ENCODE data around the gene SBNO1.

The SBNO1 gene

DNA sequence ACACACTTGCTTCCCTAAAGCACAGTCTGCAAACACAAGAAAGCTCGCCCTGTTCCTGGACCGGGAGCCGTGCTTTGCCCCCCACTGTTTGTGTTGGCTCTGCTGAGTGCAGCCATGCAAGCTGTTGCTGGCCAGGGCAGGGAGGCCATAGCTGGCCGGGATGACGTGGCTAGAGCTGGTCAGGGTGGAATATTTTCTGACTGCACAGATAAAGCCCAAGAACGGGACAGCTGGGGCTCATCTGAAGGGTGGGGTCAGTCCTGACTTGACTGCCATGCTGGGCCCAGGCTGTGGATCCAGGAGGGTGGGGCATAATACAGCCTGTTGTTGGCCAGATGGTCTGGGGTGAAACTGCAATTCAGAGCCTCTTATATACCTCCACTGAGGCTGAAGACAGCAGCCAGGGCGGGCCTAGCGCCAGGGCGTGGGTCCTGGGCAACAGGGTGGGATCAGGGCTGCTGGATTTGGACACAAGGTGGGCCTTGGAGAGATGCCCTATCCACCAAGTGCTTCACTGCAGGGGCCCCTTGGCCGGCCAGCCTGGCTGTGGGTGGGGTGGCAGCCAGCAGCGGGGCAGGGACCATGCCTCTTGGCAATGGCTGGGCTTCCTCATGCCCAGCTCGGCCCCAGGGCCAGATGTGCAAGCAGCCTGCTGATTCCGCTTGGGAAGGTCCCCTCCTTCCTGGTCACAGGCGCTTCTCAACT is 34.1 kb upstream of the SBNO1 start:
- no peak overlapping the region for H3K27ac ChIP-seq (ENCODE audit: low read depth, low read length)

DNA sequence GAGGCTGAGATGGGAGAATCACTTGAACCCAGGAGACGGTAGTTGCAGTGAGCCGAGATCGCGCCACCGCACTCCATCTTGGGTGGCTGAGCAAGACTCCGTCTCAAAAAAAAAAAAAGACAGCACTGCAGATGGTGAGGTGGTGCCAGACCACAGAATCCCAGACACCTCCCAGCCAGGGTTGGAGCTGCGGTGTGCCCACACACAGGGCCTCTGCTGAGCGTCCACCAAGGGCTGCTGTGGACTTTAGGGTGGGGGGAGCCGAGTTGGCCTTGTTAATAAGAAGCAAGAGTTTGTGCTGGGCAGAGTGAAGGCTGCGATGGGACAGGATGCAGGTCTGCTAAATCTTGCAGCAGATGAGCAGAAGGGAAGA is 33.5 kb upstream of the SBNO1 start:
- Histone ChIP-seq H3K4me3 (ENCODE audit: low read length) (no peak overlapping the region), H4K20me1 (ENCODE audit: control insufficient read depth, insufficient read depth, low read depth, low read length) (no peaks in the 10 kb centered on the region), H3K4me2 (ENCODE audit: low read length) (no peak overlapping the region), H3K27ac (ENCODE audit: low read depth, low read length) (no peak overlapping the region), H3K79me2 (ENCODE audit: control insufficient read depth, low read length) (peaks cover 83% of the 10 kb centered on the region), H3K27me3 (ENCODE audit: control insufficient read depth, low read length) (no peaks in the 10 kb centered on the region), H3K36me3 (ENCODE audit: control insufficient read depth, low read length) (peaks cover 69% of the 10 kb centered on the region), H3K9me2 (replicated peaks; ENCODE audit: control insufficient read depth, low read length) (no peaks in the 10 kb centered on the region), H3K4me1 (ENCODE audit: control insufficient read depth, low read length) (no peaks in the 10 kb centered on the region), H3K9me3 (ENCODE audit: control insufficient read depth, insufficient read depth, low read length) (no peaks in the 10 kb centered on the region), H3F3A (ENCODE audit: control insufficient read depth, insufficient read depth) (no peaks in the 10 kb centered on the region)
- TF ChIP-seq EZH2phosphoT487 (IDR thresholded peaks at IDR 0.05; ENCODE audit: borderline replicate concordance, low read length): no peak
- TF ChIP-seq, protein P1, sequence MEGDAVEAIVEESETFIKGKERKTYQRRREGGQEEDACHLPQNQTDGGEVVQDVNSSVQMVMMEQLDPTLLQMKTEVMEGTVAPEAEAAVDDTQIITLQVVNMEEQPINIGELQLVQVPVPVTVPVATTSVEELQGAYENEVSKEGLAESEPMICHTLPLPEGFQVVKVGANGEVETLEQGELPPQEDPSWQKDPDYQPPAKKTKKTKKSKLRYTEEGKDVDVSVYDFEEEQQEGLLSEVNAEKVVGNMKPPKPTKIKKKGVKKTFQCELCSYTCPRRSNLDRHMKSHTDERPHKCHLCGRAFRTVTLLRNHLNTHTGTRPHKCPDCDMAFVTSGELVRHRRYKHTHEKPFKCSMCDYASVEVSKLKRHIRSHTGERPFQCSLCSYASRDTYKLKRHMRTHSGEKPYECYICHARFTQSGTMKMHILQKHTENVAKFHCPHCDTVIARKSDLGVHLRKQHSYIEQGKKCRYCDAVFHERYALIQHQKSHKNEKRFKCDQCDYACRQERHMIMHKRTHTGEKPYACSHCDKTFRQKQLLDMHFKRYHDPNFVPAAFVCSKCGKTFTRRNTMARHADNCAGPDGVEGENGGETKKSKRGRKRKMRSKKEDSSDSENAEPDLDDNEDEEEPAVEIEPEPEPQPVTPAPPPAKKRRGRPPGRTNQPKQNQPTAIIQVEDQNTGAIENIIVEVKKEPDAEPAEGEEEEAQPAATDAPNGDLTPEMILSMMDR (IDR thresholded peaks at IDR 0.05; ENCODE audit: low read depth, low read length, poor library complexity, severe bottlenecking): no peak

More for the DNA sequence above, 34.1 kb upstream of the SBNO1 start:
- H3K4me2 ChIP-seq (ENCODE audit: low read length): no peak overlapping the region
- H4K20me1 ChIP-seq (ENCODE audit: control insufficient read depth, insufficient read depth, low read depth, low read length): no peaks in the 10 kb centered on the region
- H3K4me1 ChIP-seq (ENCODE audit: control insufficient read depth, low read length): no peaks in the 10 kb centered on the region
- H3K9me2 ChIP-seq (replicated peaks; ENCODE audit: control insufficient read depth, low read length): no peaks in the 10 kb centered on the region
- H3F3A ChIP-seq (ENCODE audit: control insufficient read depth, insufficient read depth): no peaks in the 10 kb centered on the region
- H3K79me2 ChIP-seq (ENCODE audit: control insufficient read depth, low read length): peaks cover 81% of the 10 kb centered on the region
- peaks cover 69% of the 10 kb centered on the region for H3K36me3 ChIP-seq (ENCODE audit: control insufficient read depth, low read length)
- no peaks in the 10 kb centered on the region for H3K9me3 ChIP-seq (ENCODE audit: control insufficient read depth, insufficient read depth, low read length)
- H3K27me3 ChIP-seq (ENCODE audit: control insufficient read depth, low read length): no peaks in the 10 kb centered on the region
- TF ChIP-seq, protein P1 (IDR thresholded peaks at IDR 0.05; ENCODE audit: low read depth, low read length, poor library complexity, severe bottlenecking): no peak
- TF ChIP-seq EZH2phosphoT487 (IDR thresholded peaks at IDR 0.05; ENCODE audit: borderline replicate concordance, low read length): no peak
- H3K4me3 ChIP-seq (ENCODE audit: low read length): no peak overlapping the region

DNA sequence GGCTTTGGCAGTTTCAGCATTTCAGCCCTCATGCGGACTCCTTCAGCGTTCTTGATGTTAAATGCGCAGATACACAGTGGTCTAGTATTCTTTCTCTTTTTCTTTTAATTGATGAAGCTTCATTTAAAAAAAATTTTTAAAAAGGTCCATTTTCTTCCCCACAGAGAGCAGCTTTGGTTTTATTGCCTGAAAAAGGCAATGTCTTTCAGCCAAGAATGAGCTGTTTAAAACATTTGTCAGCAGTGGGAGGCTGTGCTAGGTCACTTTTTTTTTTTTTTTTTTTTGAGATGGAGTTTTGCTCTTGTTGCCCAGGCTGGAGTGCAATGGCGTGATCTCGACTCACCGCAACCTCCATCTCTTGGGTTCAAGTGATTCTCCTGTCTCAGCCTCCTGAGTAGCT is 32.8 kb upstream of the SBNO1 start:
- H3K27ac ChIP-seq (ENCODE audit: low read depth, low read length): no peak overlapping the region
- TF ChIP-seq EZH2phosphoT487 (IDR thresholded peaks at IDR 0.05; ENCODE audit: borderline replicate concordance, low read length): no peak
- TF ChIP-seq, protein P1 (IDR thresholded peaks at IDR 0.05; ENCODE audit: low read depth, low read length, poor library complexity, severe bottlenecking): no peak
- H3K36me3 ChIP-seq (ENCODE audit: control insufficient read depth, low read length): peaks cover 69% of the 10 kb centered on the region
- H3K27me3 ChIP-seq (ENCODE audit: control insufficient read depth, low read length): no peaks in the 10 kb centered on the region
- H4K20me1 ChIP-seq (ENCODE audit: control insufficient read depth, insufficient read depth, low read depth, low read length): no peaks in the 10 kb centered on the region
- no peaks in the 10 kb centered on the region for H3K9me3 ChIP-seq (ENCODE audit: control insufficient read depth, insufficient read depth, low read length)
- no peaks in the 10 kb centered on the region for H3K9me2 ChIP-seq (replicated peaks; ENCODE audit: control insufficient read depth, low read length)
- H3F3A ChIP-seq (ENCODE audit: control insufficient read depth, insufficient read depth): no peaks in the 10 kb centered on the region
- H3K4me2 ChIP-seq (ENCODE audit: low read length): no peak overlapping the region
- peaks cover 85% of the 10 kb centered on the region for H3K79me2 ChIP-seq (ENCODE audit: control insufficient read depth, low read length)
- no peaks in the 10 kb centered on the region for H3K4me1 ChIP-seq (ENCODE audit: control insufficient read depth, low read length)
- H3K4me3 ChIP-seq (ENCODE audit: low read length): no peak overlapping the region

Data from DOHH2 (cell line).